NT2/D1 (cell line): ENCODE data around the gene CAMK2G.
A peak's percentile ranks its signal among the peaks of the same experiment; 100 is the strongest.
"Not testable (repeated sequence)": the region's sequence is repeated elsewhere in the genome, so short reads cannot be mapped to it uniquely, and the experiment has no call there.

Experiments used
- DNase-seq: peaks from one replicate; pipeline ENCODE4 v3.0.0-alpha.2; 2011; ENCODE audit warnings: low read depth, low spot score
- H3K27me3 ChIP-seq: 2 replicates; pipeline ENCODE4 v1.6.0; 2011; ENCODE audit warnings: mild to moderate bottlenecking; ENCODE audit not compliant: insufficient read length, insufficient read depth
- H3K36me3 ChIP-seq: 2 replicates; pipeline ENCODE4 v1.6.1; 2011; ENCODE audit warnings: mild to moderate bottlenecking, low read length, mixed read lengths; ENCODE audit not compliant: insufficient read depth, insufficient read length
- H3K4me1 ChIP-seq: 2 replicates; pipeline ENCODE4 v1.5.1; 2011; ENCODE audit not compliant: insufficient read depth, insufficient read length
- H3K4me3 ChIP-seq: 2 replicates; pipeline ENCODE4 v1.5.1; 2011; ENCODE audit warnings: low read depth; ENCODE audit not compliant: insufficient read length
- H3K9ac ChIP-seq: 2 replicates; pipeline ENCODE4 v1.6.0; 2011; ENCODE audit warnings: low read depth; ENCODE audit not compliant: insufficient read length
- H3K9me3 ChIP-seq: 2 replicates; pipeline ENCODE4 v1.5.1; 2011; ENCODE audit warnings: mild to moderate bottlenecking, low read length; ENCODE audit not compliant: insufficient read depth
- SUZ12 ChIP-seq: IDR thresholded peaks from 2 replicates; pipeline ENCODE4 v1.6.1; 2011; ENCODE audit not compliant: insufficient read length, insufficient read depth; ENCODE audit errors: extremely low read depth
- YY1 ChIP-seq: IDR thresholded peaks from 2 replicates; pipeline ENCODE4 v1.6.1; 2011; ENCODE audit not compliant: insufficient read length, insufficient read depth
- ZNF274 ChIP-seq: IDR thresholded peaks from 2 replicates; pipeline ENCODE4 v1.6.1; 2011; ENCODE audit warnings: mild to moderate bottlenecking, low read depth, low read length

CAMK2G gene

DNA sequence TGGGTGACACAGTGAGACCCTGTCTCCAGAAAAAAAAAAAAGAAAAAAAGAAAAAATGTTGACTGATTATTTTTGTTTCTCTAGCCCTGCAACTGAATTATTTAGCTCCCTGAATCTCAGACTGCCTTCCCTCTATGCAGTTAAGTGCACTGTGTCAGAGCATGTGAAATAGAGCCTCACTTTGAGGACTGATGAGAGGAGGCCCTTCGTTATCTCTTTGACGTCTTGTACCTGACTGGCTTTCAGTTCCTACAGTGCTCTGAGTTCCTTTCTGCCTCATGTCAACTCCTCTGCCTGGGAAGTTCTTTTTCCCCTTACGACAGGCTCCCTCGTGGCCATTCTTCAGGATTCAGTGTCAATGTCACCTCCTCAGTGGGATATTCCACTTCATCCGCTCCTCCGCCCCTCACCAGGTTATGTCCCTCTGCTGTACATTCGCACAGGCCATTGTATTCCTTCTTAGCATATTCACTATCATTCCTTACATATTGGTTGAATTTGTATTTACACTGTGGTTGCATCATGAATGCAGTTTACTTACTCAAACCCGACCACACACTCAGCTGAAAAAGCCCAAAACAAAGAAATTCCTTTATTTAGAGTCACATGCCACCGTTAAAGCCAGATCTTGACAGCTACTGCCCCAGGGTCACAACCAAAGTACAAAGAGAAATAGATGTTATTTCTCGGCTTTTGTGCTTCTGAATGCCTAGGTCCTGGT is 18.1 kb upstream of the CAMK2G start:
- DNase-seq, result no peak
- Histone ChIP-seq H3K4me3 (no peak overlapping the region), H3K27me3 (no peaks in the 10 kb centered on the region), H3K36me3 (no peaks in the 10 kb centered on the region), H3K9ac (no peak overlapping the region), H3K9me3 (no peaks in the 10 kb centered on the region), H3K4me1 (peaks cover 9% of the 10 kb centered on the region)
- TF ChIP-seq YY1, result no peak
- TF ChIP-seq ZNF274, result no peak
- TF ChIP-seq SUZ12, result no peak

GRCh38 chr10:73891540-73891939 is 17.2 kb upstream of the CAMK2G start:
- H3K36me3 ChIP-seq, result no peaks in the 10 kb centered on the region
- H3K9me3 ChIP-seq, result no peaks in the 10 kb centered on the region
- no peak for TF ChIP-seq SUZ12
- TF ChIP-seq YY1, result no peak
- TF ChIP-seq ZNF274, result no peak
- H3K4me1 ChIP-seq, result peaks cover 9% of the 10 kb centered on the region
- no peaks in the 10 kb centered on the region for H3K27me3 ChIP-seq
- H3K4me3 ChIP-seq, result no peak overlapping the region
- DNase-seq, result no peak
- H3K9ac ChIP-seq, result no peak overlapping the region

DNA sequence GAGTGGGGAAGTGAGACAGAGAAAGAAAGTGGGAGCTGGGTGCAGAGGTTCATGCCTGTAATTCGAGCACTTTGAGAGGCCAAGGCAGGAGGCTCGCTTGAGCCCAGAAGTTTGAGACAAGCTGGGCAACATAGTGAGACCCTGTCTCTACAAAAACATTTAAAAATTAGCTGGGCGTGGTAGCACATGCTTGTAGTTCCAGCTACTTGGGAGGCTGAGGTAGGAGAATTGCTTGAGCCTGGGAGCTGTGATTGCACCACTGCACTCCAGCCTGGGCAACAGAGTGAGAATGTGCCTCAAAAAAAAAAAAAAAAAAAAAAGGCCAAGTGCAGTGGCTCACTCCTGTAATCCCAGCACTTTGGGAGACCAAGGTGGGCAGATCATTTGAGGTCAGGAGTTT is 16.5 kb upstream of the CAMK2G start:
- H3K27me3 ChIP-seq, DNase-seq: not testable (repeated sequence)

DNA sequence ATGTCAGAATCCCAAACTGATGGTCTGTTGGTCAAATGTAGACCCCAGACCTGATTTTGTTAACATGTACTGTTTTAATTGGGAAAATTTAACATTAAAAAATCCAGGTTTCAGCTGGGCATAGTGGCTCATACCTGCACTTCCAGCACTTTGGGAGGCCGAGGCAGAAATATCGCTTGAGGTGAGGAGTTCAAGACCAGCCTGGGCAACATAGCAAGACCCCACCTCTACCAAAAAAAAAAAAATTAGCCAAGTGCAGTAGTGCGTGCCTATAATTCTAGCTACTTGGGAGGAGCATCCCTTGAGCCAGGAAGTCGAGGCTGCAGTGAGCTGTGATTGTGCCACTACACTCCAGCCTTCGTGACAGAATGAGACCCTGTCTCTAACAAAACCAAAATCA is 15.9 kb upstream of the CAMK2G start:
- H3K4me1 ChIP-seq, result peaks cover 9% of the 10 kb centered on the region
- TF ChIP-seq SUZ12, result no peak
- TF ChIP-seq YY1, result no peak
- no peak for TF ChIP-seq ZNF274
- H3K4me3 ChIP-seq, result no peak overlapping the region
- H3K9me3 ChIP-seq, result no peaks in the 10 kb centered on the region
- H3K27me3 ChIP-seq, result no peaks in the 10 kb centered on the region
- no peak for DNase-seq
- H3K36me3 ChIP-seq, result no peaks in the 10 kb centered on the region
- no peak overlapping the region for H3K9ac ChIP-seq

More for the DNA sequence above, 16.5 kb upstream of the CAMK2G start:
- not testable (repeated sequence) for H3K4me1 ChIP-seq, H3K9me3 ChIP-seq, H3K36me3 ChIP-seq, H3K4me3 ChIP-seq, H3K9ac ChIP-seq

DNA sequence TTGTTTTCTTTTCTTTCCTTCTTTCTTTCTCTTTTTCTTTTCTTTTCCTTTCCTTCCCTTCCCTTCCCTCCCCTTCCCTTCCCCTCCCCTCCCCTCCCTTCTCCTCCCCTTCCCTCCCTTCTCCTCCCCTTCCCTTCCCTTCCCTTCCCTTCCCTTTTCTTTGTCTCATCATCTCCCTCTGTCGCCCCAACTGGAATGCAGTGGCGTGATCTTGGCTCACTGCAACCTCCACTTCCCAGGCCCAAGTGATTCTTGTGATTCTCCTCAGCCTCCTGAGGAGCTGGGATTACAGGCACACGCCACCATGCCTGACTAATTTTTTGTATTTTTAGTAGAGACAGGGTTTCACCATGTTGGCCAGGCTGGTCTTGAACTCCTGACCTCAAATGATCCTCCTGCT is 15.1 kb upstream of the CAMK2G start:
- H3K4me3 ChIP-seq, H3K27me3 ChIP-seq, H3K36me3 ChIP-seq, H3K9ac ChIP-seq, H3K4me1 ChIP-seq, DNase-seq, H3K9me3 ChIP-seq: not testable (repeated sequence)

DNA sequence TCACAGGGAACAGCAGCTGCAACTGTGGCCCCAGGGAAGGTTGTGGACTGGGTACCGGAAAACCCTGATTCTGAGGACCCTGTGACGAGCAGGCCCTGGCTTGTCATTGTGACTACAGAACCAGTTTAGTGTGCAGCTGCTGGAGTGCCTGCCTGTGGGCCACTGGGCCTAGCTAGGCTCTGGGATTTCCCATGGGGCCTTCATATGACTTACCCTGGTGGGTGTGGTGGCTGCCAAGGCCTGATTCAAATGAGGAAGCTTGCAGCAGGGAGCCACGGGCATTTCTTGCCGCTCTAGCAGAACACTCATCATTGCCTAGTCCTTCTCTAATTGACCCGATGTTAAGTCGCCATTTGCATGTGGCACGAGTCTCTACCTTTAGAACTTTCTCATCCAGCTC is 14.7 kb upstream of the CAMK2G start:
- Histone ChIP-seq H3K4me3 (no peak overlapping the region), H3K9me3 (no peaks in the 10 kb centered on the region), H3K4me1 (peaks cover 9% of the 10 kb centered on the region), H3K36me3 (no peaks in the 10 kb centered on the region), H3K9ac (peak overlapping the region; percentile 46), H3K27me3 (no peaks in the 10 kb centered on the region)
- DNase-seq, result no peak
- no peak for TF ChIP-seq SUZ12
- no peak for TF ChIP-seq YY1
- TF ChIP-seq ZNF274, result no peak

GRCh38 chr10:73888514-73888913 is 14.2 kb upstream of the CAMK2G start:
- H3K36me3 ChIP-seq, result no peaks in the 10 kb centered on the region
- no peaks in the 10 kb centered on the region for H3K9me3 ChIP-seq
- peak overlapping the region; percentile 46 for H3K9ac ChIP-seq
- TF ChIP-seq YY1, result no peak
- no peak for TF ChIP-seq SUZ12
- TF ChIP-seq ZNF274, result no peak
- H3K4me3 ChIP-seq, result no peak overlapping the region
- peaks cover 9% of the 10 kb centered on the region for H3K4me1 ChIP-seq
- no peak for DNase-seq
- no peaks in the 10 kb centered on the region for H3K27me3 ChIP-seq
